ENCODE measurements around the gene VAV2. TPM values are rescaled to one million over a fixed set of nuclear protein-coding genes. Genes with fewer than 3 reads are reported as not detected.

VAV2 gene
- polyA plus RNA-seq, 1 experiment, result 9.0 TPM

DNA sequence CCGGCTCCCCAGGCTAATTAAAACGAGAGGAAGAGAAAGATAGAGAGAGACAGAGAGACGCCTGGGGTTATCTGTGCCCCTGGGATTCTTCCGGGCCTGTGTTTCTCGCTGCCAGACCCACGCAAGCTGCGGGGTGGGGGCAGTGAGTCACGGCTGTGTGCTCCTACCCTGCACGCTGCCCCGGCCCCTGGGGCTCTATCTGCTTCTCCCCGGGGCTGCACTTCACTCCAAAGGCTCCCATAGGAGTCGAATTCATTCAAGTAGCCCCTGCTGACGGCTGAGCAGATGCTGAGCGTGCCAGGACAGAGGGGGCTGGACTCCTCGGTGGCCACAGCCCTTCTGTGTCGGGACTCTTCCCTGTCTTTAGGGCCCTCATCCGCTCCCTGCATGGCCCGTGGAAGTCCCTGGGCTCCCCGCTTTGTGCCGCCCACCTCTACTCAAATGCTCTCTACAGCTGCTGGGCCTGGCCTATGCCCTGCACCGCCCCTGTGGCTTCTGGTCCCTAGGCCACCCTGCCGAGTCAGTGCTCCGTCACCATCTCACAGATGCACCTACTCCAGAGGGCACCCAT, 276.7 kb downstream of the VAV2 start:
- DNase-seq (ENCODE audit: low read depth, low spot score), result no peak
- H3K27me3 ChIP-seq (ENCODE audit: control insufficient read depth, insufficient read depth, low read length), result no peaks in the 10 kb centered on the region
- POLR2A ChIA-PET, result no interaction called here
- no peaks in the 10 kb centered on the region; the same call in 1 of the 2 replicates for H3K9me3 ChIP-seq (ENCODE audit: control insufficient read depth, insufficient read depth, low read length)
- peak overlapping the region; percentile 61 for H3K27ac ChIP-seq (ENCODE audit: low read depth, low read length)
- TF ChIP-seq CTCF (IDR thresholded peaks at IDR 0.05; ENCODE audit: low read depth, low read length), result no peak
- no peak overlapping the region for H3K4me3 ChIP-seq (ENCODE audit: low read depth, low read length)
- CTCF ChIA-PET, result interaction anchor here (1.3 to 1.7 kb wide), 2 partner anchors 11 to 27 kb away, joined by 4 to 5 read pairs; no protein-coding TSS in a partner anchor

- Histone ChIP-seq H3K4me3 (ENCODE audit: low read depth, low read length) (no peak overlapping the region), H3K9me3 (ENCODE audit: control insufficient read depth, insufficient read depth, low read length) (no peaks in the 10 kb centered on the region; the same call in 1 of the 2 replicates), H3K27me3 (ENCODE audit: control insufficient read depth, insufficient read depth, low read length) (no peaks in the 10 kb centered on the region), H3K27ac (ENCODE audit: low read depth, low read length) (peak overlapping the region; percentile 61)
- ChIA-PET CTCF (no interaction called here), POLR2A (no interaction called here)
- DNase-seq (ENCODE audit: low read depth, low spot score), result no peak
- no peak for TF ChIP-seq CTCF (IDR thresholded peaks at IDR 0.05; ENCODE audit: low read depth, low read length)
Observed at GRCh38 chr9:133714606-133715294, 277.4 kb downstream of the VAV2 start.

DNA sequence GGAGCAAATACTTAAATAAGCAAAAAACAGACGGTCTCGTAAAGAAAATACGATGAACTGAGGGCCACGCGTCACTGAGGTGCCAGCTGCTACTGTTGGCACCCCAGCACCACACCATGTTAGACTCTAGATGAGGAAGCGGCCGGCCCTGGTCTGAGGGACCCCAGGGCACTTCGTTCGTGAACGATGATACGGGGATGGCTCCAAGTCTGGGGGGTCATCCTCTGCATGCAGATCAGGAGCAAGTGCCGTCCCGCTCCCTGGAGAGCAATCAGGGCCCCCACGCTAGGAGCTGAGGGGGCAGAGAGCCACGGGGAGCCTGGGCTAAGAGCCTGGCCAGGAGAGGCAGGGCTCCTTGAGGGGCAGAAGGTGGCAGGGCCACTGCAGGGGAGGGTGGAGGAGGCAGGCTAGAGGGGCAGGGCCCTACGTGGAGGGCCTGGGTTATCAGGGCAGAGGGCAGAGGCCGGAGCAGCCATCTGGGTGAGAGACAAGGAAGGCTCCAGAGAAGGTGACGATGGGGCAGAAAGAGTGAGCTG, 278.1 kb downstream of the VAV2 start:
- DNase-seq (ENCODE audit: low read depth, low spot score), result no peak
- no peak for TF ChIP-seq CTCF (IDR thresholded peaks at IDR 0.05; ENCODE audit: low read depth, low read length)
- Histone ChIP-seq H3K27ac (ENCODE audit: low read depth, low read length) (no peak overlapping the region), H3K27me3 (ENCODE audit: control insufficient read depth, insufficient read depth, low read length) (no peaks in the 10 kb centered on the region), H3K4me3 (ENCODE audit: low read depth, low read length) (no peak overlapping the region), H3K9me3 (ENCODE audit: control insufficient read depth, insufficient read depth, low read length) (no peaks in the 10 kb centered on the region; the same call in 1 of the 2 replicates)
- POLR2A ChIA-PET, result no interaction called here
- CTCF ChIA-PET, result no interaction called here

- H3K27me3 ChIP-seq (ENCODE audit: control insufficient read depth, insufficient read depth, low read length), result no peaks in the 10 kb centered on the region
- no peaks in the 10 kb centered on the region; the same call in 1 of the 2 replicates for H3K9me3 ChIP-seq (ENCODE audit: control insufficient read depth, insufficient read depth, low read length)
- no peak for DNase-seq (ENCODE audit: low read depth, low spot score)
- CTCF ChIA-PET, result no interaction called here
- POLR2A ChIA-PET, result no interaction called here
- H3K27ac ChIP-seq (ENCODE audit: low read depth, low read length), result no peak overlapping the region
- no peak overlapping the region for H3K4me3 ChIP-seq (ENCODE audit: low read depth, low read length)
- TF ChIP-seq CTCF (IDR thresholded peaks at IDR 0.05; ENCODE audit: low read depth, low read length), result no peak
Observed at GRCh38 chr9:133713150-133713959, 278.8 kb downstream of the VAV2 start.
